Measurements from ENCODE around the gene TFDP1.

TFDP1 gene

DNA sequence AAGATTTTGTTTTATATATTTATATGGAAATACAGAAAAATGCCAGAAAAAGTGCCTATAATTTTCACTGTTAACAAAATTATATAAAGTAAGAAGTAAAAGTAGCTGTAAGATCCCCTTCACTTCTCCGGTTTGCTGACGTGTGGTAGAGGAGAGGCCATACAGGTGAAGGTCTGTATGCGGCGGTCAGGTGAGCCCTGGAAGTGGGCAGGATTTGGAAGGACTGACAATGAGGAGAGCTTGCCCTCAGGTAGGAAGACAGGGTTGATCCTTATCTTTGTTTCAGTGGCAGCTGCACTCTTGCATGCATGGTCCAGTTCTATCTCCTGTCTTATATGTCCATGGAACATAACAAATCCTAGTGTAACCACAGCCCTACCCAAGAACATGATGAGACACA, 16.9 kb upstream of the TFDP1 start:
- DNase-seq (ENCODE audit: low read depth in 2 of 2): no peak
- TF ChIP-seq, protein P1, sequence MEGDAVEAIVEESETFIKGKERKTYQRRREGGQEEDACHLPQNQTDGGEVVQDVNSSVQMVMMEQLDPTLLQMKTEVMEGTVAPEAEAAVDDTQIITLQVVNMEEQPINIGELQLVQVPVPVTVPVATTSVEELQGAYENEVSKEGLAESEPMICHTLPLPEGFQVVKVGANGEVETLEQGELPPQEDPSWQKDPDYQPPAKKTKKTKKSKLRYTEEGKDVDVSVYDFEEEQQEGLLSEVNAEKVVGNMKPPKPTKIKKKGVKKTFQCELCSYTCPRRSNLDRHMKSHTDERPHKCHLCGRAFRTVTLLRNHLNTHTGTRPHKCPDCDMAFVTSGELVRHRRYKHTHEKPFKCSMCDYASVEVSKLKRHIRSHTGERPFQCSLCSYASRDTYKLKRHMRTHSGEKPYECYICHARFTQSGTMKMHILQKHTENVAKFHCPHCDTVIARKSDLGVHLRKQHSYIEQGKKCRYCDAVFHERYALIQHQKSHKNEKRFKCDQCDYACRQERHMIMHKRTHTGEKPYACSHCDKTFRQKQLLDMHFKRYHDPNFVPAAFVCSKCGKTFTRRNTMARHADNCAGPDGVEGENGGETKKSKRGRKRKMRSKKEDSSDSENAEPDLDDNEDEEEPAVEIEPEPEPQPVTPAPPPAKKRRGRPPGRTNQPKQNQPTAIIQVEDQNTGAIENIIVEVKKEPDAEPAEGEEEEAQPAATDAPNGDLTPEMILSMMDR (IDR thresholded peaks at IDR 0.05; ENCODE audit: low read depth, low read length): no peak
- H3K4me3 ChIP-seq (replicated peaks in 1 of 2; ENCODE audit: low read depth in 2 of 2, low read length in 2 of 2): no peak overlapping the region

DNA sequence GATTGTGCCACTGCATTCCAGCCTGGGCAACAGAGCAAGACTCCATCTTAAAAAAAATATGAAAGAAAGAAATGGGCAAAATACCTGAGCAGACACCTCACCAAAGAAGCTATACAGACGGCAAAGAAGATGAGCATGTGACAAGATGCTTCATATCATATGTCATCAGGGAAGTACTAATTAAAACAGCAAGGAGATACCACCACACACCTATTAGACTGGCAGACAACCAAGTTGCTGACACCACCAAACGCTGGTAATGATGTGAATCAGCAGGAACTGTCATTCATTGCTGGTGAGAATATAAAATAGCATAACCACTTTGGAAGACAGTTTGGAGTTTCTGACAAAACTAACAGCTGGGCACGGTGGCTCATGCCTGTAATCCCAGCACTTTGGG, 11.5 kb upstream of the TFDP1 start:
- no peak overlapping the region for H3K4me3 ChIP-seq (replicated peaks in 1 of 2; ENCODE audit: low read depth in 2 of 2, low read length in 2 of 2)
- no peak for DNase-seq (ENCODE audit: low read depth in 2 of 2)
- TF ChIP-seq, protein P1 (IDR thresholded peaks at IDR 0.05; ENCODE audit: low read depth, low read length): no peak

DNA sequence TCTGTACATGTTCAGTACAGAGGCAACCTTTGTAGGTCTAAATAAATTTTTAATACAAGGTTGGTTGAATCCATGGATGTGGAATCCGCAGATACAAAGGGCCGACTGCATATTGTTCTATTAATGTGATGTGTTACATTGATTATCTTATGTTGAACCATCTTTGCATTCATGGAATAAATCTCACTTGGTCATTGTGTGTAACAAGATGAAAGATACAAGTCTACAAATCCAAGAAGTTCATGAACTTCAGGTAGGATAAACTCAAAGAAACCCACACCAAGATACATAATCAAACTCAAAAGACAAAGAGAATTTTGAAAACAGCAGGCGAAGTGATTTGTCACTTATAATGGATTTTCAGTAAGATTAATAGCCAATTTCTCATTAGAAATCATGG, 8.0 kb upstream of the TFDP1 start:
- H3K4me3 ChIP-seq (replicated peaks in 1 of 2; ENCODE audit: low read depth in 2 of 2, low read length in 2 of 2): no peak overlapping the region
- DNase-seq (ENCODE audit: low read depth in 2 of 2): no peak
- TF ChIP-seq, protein P1 (IDR thresholded peaks at IDR 0.05; ENCODE audit: low read depth, low read length): no peak

DNA sequence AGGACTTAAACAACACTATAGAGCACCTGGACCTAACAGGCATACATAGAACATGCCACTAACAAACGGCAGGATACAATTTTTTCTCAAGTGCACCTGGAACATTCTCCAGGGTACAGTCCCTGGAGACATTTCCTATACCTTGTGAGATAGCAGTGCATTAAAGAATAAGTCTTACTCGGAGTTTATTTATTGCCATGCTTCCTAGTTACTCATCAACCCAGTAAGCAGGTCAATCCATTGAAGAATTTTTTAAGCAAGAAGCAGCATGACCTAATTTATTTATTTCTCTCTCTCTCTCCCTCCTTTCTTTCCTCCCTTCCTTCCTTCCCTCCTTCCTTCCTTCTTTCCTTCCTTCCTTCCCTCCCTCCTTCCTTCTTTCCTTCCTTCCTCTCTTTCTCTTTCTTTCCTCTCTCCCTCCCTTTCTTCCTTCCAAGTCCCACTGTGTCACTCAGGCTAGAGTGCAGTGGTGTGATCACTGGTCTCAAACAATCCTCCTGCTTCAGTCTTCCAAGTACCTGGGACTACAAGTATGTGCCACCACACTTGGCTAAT, 6.6 kb upstream of the TFDP1 start:
- H3K4me3 ChIP-seq (replicated peaks in 1 of 2; ENCODE audit: low read depth in 2 of 2, low read length in 2 of 2): no peak overlapping the region
- TF ChIP-seq, protein P1 (IDR thresholded peaks at IDR 0.05; ENCODE audit: low read depth, low read length): no peak
- DNase-seq (ENCODE audit: low read depth in 2 of 2): no peak

DNA sequence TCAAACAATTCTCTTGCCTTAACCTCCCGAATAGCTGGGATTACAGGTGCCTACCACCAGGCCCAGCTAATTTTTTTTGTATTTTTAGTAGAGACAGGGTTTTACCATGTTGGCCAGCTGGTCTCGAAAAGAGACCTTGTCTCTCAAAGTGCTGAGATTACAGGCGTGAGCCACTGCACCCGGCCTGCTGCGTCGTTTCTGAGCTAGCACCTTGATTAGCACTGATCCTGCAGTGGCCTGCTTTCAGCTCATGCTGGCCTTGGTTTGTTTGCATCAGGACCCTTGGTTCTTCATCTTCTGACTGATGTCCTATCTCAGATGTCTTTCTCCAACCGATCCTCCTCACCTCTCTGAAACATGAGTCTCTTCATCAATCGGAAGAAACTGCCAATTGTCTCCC, 4.9 kb upstream of the TFDP1 start:
- no peak for DNase-seq (ENCODE audit: low read depth in 2 of 2)
- TF ChIP-seq, protein P1 (IDR thresholded peaks at IDR 0.05; ENCODE audit: low read depth, low read length): no peak
- H3K4me3 ChIP-seq (replicated peaks in 1 of 2; ENCODE audit: low read depth in 2 of 2, low read length in 2 of 2): no peak overlapping the region

DNA sequence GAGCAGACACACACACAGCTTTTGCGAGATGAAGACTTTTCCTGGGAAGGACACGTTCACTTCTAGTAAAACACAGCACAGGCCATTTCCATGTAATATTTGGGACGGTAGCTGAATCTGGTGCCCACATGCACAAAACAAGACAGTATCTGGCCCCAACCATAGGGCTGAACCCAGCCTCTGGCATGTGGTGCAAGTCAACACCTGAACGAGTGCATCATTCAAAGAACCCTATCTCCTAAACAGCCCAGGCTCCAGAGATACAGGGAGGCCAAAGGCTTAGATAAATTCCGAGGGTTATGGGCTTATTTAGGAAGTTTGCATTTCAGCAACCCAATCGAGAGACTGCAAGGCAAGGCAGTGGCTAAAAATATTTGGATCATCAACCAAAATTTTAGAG, 2.7 kb upstream of the TFDP1 start:
- TF ChIP-seq, protein P1 (IDR thresholded peaks at IDR 0.05; ENCODE audit: low read depth, low read length): no peak
- DNase-seq (ENCODE audit: low read depth in 2 of 2): no peak

More for the DNA sequence above, 2.7 kb upstream of the TFDP1 start:
- no peak overlapping the region for H3K4me3 ChIP-seq (replicated peaks in 1 of 2; ENCODE audit: low read depth in 2 of 2, low read length in 2 of 2)
